Peyer's patch (tissue), 4 donors: ENCODE data around the gene CCDC149.

ENCODE experiments used
- POLR2A ChIP-seq, 2 donors: fragments of 450-650 bp; IDR thresholded peaks; one replicate each; pipeline ENCODE4 v1.5.1; 2017; ENCODE audit warnings: antibody characterized with exemption in 2 of 2, mild to moderate bottlenecking in 2 of 2, moderate library complexity in 2 of 2
- TF ChIP-seq, protein P1 (sequence below), 6 experiments: fragments of 450-650 bp in 4 of 6; fragments of 200-600 bp in 2 of 6; sonication (generic) in 1 of 6; IDR thresholded peaks; one replicate each; pipeline ENCODE4 v1.5.1; 2017 to 2019; ENCODE audit warnings: antibody characterized with exemption in 6 of 6, mild to moderate bottlenecking in 3 of 6, moderate library complexity in 1 of 6

DNA sequence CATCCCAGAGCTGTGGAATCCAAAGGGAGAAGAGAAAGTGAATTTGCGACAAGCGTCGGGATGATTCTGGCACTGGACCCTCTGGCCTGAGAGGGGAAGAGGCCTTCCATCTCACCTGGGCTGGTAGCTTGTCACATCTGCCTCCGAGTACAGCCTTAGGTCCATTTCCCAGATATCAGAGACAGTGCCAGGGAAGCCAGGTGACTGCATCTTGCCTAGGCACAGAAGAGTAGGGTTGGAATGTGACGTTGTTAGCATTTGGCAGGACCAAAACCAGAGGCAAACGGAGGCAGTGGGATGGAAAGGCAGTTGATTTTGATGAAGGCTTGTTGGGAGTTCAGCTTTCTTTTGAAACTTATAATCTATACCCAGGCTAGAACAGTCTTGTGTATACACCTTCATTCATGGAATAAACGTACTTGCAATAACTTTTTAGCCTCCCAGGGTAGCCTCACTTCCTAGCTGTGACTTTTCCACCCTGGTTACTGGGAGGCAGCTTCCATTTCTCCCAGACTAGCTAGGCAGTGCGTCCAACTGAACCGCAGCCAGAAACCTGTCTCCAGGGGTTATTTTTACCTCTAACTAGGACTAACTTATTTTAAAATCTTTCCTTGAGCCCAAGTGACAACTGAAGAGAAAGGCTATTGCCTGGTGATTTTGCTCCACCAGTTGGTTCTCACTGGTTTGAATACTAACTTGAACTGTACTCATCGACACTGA lies 111.5 kb downstream of the CCDC149 start:
- no peak for TF ChIP-seq POLR2A (IDR thresholded peaks at IDR 0.05)
- TF ChIP-seq, protein P1, sequence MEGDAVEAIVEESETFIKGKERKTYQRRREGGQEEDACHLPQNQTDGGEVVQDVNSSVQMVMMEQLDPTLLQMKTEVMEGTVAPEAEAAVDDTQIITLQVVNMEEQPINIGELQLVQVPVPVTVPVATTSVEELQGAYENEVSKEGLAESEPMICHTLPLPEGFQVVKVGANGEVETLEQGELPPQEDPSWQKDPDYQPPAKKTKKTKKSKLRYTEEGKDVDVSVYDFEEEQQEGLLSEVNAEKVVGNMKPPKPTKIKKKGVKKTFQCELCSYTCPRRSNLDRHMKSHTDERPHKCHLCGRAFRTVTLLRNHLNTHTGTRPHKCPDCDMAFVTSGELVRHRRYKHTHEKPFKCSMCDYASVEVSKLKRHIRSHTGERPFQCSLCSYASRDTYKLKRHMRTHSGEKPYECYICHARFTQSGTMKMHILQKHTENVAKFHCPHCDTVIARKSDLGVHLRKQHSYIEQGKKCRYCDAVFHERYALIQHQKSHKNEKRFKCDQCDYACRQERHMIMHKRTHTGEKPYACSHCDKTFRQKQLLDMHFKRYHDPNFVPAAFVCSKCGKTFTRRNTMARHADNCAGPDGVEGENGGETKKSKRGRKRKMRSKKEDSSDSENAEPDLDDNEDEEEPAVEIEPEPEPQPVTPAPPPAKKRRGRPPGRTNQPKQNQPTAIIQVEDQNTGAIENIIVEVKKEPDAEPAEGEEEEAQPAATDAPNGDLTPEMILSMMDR (IDR thresholded peaks at IDR 0.05): no peak
